Midbrain (tissue), 1 donor: Measurements from ENCODE around the gene FN3KRP.

ENCODE experiments used
- DNase-seq: peaks from one replicate; lab custom pipeline; 2025; lab: John Stamatoyannopoulos, UW

The FN3KRP gene

GRCh38 chr17:82716203-82717010 lies at the start of gene FN3KRP:
TSS of gene FN3KRP (plus strand) at chr17:82716706. CDS start at chr17:82716756, 50 bp downstream.
- DNase-seq = peak; percentile 94

GRCh38 chr17:82666931-82667667 lies 49.4 kb upstream of the FN3KRP start:
- DNase-seq = no peak

GRCh38 chr17:82667668-82668000 lies 48.9 kb upstream of the FN3KRP start:
- no peak for DNase-seq

- no peak for DNase-seq
Observed at GRCh38 chr17:82668024-82668630, 48.4 kb upstream of the FN3KRP start.

- DNase-seq = peak; percentile 84
Observed at GRCh38 chr17:82668631-82669099, 47.8 kb upstream of the FN3KRP start.

- DNase-seq = no peak
Observed at GRCh38 chr17:82670661-82671450, 45.6 kb upstream of the FN3KRP start.

GRCh38 chr17:82674656-82675475 lies 41.6 kb upstream of the FN3KRP start:
- DNase-seq = peak; percentile 85

GRCh38 chr17:82675476-82676245 lies 40.8 kb upstream of the FN3KRP start:
- DNase-seq = no peak

GRCh38 chr17:82677353-82677925 lies 39.1 kb upstream of the FN3KRP start:
- DNase-seq = no peak

GRCh38 chr17:82678265-82678891 lies 38.1 kb upstream of the FN3KRP start:
- no peak for DNase-seq

GRCh38 chr17:82679586-82680465 lies 36.7 kb upstream of the FN3KRP start:
- no peak for DNase-seq

- DNase-seq = no peak
Observed at GRCh38 chr17:82681547-82681946, 35.0 kb upstream of the FN3KRP start.

GRCh38 chr17:82683534-82683933 lies 33.0 kb upstream of the FN3KRP start:
- DNase-seq = no peak

- no peak for DNase-seq
Observed at GRCh38 chr17:82684228-82684841, 32.2 kb upstream of the FN3KRP start.

- DNase-seq = no peak
Observed at GRCh38 chr17:82685291-82685690, 31.2 kb upstream of the FN3KRP start.

GRCh38 chr17:82686366-82687324 lies 29.9 kb upstream of the FN3KRP start:
- no peak for DNase-seq

GRCh38 chr17:82687375-82687861 lies 29.1 kb upstream of the FN3KRP start:
- peak; percentile 66 for DNase-seq
